Omental fat pad (tissue), 4 donors: ENCODE data around the gene PAPPA2. TPM values are rescaled to one million over a fixed set of nuclear protein-coding genes. Genes with fewer than 3 reads are reported as not detected.

Source experiments
- ATAC-seq: fragments of 150-250 bp; one replicate; pipeline ENCODE4 v1.9.1; 2016; ENCODE audit warnings: mild to moderate bottlenecking, moderate library complexity; ENCODE audit not compliant: low FRiP score
- DNase-seq: peaks from one replicate; pipeline ENCODE4 v3.0.0-alpha.2; 2019; ENCODE audit warnings: low spot score
- CTCF ChIP-seq, 3 donors: fragments of 450-650 bp; IDR thresholded peaks; one replicate each; pipeline ENCODE4 v1.5.1; 2016 to 2017; ENCODE audit warnings: antibody characterized with exemption in 3 of 3, mild to moderate bottlenecking in 3 of 3, moderate library complexity in 2 of 3
- total RNA-seq, 4 donors: library from RNA; depleted of rRNA; stranded (reverse); fragments of >200 nt; gene quantifications; one replicate each; pipeline ENCODE4 v1.1.0, GENCODE V29; 2016

The PAPPA2 gene
- total RNA-seq, 4 donors from 2014 or later, result 0.63 to 5.6 (median 1.6) TPM

GRCh38 chr1:176539018-176539417 is 76.0 kb downstream of the PAPPA2 start:
- ATAC-seq (no peak), DNase-seq (no peak)
- no peak for TF ChIP-seq CTCF (IDR thresholded peaks at IDR 0.05)

GRCh38 chr1:176540428-176540827 is 77.5 kb downstream of the PAPPA2 start:
- no peak for ATAC-seq
- DNase-seq, result no peak
- no peak for TF ChIP-seq CTCF (IDR thresholded peaks at IDR 0.05)

- no peak for ATAC-seq
- TF ChIP-seq CTCF (IDR thresholded peaks at IDR 0.05), result no peak
- DNase-seq, result no peak
Measured at GRCh38 chr1:176541663-176542062, 78.7 kb downstream of the PAPPA2 start.

- no peak for DNase-seq
Measured at GRCh38 chr1:176542352-176542751, 79.4 kb downstream of the PAPPA2 start.

GRCh38 chr1:176543360-176544129 is 80.6 kb downstream of the PAPPA2 start:
- DNase-seq (no peak), ATAC-seq (no peak)
- TF ChIP-seq CTCF (IDR thresholded peaks at IDR 0.05), result no peak

More at GRCh38 chr1:176542352-176542751, 79.4 kb downstream of the PAPPA2 start:
- ATAC-seq, result no peak
- TF ChIP-seq CTCF (IDR thresholded peaks at IDR 0.05), result no peak

GRCh38 chr1:176545034-176545639 is 82.2 kb downstream of the PAPPA2 start:
- no peak for TF ChIP-seq CTCF (IDR thresholded peaks at IDR 0.05)
- no peak for DNase-seq
- no peak for ATAC-seq

GRCh38 chr1:176546825-176547224 is 83.8 kb downstream of the PAPPA2 start:
- DNase-seq (no peak), ATAC-seq (no peak)
- TF ChIP-seq CTCF (IDR thresholded peaks at IDR 0.05), result no peak
